Activated CD8-positive, alpha-beta memory T cell treated with anti-CD3 and anti-CD28 coated beads, Interleukin-2, amount 50 U/mL, for 24 hours (primary cell): Measurements from ENCODE around the gene EPHB1.

Experiments
- DNase-seq: peaks from one replicate; pipeline ENCODE4 v3.0.0-alpha.2; 2020; ENCODE audit errors: extremely low read depth

The EPHB1 gene

DNA sequence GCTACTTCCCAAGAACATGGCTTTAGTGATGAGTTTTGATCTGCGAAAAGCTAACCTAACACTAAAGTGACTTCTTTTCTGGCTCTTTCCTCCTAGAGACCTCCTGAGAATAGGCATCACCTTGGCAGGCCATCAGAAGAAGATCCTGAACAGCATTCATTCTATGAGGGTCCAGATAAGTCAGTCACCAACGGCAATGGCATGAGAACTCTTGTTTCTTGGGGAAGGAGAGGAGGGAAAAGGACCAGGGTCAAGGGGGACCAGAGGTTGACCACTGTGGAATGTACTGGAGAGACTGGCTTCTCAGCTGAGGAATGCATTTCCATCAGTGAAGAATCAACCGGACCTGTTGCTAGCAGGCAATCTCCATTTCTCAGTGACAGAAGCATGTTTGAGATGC, 463.9 kb downstream of the EPHB1 start:
- no peak for DNase-seq

DNA sequence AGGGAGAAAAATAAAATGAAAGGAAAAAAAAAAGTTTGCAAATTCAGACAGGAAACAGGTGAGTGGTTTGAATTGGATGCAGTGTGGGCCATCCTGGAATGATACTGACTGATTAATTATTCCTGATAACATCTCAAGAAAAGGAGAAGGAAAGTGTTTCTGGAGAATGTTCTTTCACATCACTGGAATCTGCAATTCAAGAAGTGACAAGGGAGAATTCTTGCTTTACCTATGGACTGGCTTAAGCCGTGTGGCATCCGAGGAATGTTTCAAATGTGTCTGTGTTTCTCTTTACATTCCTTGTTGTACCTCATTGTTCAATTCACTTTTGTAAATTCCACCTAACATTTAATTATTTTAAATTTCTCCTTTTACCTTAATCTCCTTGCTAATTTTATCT, 465.0 kb downstream of the EPHB1 start:
- DNase-seq: no peak

DNA sequence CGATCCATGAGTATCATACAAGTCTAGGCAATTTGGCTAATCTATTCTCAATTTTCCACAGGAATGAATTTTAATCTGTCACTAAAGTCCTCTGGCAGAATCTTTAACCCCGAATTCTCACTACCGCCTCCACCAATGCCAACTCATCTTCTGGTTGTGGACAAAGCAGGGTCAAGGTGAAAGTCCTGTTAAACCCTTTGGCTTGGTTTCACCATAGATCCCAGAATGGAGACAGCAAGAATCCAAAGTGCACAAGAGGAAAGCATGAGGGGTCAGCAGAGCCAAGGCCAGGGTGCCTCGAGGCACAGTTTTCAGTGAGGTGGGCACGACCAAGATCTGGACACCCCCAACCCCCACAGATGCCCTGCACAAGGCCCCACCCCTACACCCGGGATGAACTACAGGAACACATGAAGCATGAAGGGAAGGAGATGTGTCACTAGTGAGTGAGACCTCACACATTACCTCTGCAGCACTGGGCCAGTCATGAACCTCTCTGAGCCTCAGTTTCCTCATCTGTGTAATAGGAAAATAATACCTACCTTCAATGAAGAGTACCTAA, 466.2 kb downstream of the EPHB1 start:
- no peak for DNase-seq

DNA sequence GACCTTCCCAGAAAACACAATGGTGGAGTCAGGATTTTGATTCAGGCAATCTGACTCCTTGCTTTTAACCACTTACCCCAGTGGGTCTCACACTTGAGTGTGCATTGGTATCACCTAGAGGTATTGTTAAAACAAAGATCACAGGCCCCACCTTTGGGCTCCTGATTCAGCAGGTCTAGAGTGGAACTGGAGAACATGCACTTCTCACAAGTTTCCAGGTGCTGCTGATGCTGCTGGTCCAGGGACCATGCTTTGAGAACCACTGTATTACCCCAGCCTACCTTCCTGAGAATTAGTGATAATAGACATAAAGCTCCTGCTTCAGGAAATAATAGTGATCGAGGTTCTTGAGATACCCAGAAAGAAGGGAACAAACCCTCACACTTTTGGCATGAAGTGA, 466.9 kb downstream of the EPHB1 start:
- DNase-seq: no peak

DNA sequence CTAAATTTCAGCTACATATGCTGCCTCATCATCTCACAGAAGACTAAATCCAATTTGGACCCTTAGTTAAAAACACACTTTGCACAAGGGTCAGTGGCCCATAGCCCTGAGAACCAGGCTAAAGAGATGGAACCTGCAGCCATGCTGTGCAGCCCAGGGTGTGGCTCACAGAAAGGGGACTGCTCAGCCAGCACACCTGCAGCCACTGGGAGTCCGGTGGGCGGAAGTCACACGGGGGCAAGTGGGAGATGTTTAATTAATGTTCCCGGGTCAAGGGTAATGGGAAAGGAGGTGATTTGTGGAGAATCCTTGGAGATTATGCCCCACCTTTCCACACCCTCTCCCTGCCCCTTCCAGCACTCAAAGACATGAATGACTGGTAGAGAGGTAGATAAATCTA, 467.4 kb downstream of the EPHB1 start:
- DNase-seq: no peak

DNA sequence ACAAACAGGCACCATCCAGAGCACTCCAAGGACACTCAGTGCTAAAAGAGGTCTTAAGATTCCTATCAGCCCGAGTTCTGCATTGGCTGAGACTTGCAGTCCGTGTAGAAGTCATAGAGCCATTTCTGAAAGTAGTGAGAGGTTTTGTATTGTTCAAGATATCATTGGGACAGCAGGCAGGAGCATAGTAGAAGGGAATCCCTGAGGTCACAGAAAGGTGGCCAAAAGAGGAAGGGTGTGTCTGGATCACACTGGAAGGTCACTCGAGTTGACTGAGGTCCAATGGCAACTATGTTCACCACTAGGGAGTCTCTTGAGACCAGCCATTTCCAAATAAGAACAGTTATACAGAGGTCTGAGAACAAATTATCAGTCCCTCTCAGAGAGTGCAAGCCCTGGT, 468.3 kb downstream of the EPHB1 start:
- no peak for DNase-seq

DNA sequence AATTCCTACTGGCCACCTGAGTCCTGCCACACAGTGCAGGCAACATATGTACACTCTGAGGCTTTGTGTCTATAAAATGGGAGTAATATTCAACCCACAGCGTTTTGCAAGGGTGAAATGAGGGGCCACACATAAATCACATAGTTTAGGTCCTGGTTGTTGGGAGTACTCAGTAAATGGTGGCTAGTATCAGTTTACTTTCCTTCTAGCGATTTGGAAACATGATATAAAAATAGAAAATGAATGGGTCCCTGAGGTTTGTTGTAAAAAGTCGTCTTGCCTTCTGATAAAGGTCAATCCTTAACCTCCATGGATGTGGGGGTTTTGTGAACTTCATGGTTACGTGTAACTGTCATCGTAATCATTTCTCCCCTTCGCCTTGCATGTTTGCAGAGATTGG, 472.4 kb downstream of the EPHB1 start:
- DNase-seq: no peak

DNA sequence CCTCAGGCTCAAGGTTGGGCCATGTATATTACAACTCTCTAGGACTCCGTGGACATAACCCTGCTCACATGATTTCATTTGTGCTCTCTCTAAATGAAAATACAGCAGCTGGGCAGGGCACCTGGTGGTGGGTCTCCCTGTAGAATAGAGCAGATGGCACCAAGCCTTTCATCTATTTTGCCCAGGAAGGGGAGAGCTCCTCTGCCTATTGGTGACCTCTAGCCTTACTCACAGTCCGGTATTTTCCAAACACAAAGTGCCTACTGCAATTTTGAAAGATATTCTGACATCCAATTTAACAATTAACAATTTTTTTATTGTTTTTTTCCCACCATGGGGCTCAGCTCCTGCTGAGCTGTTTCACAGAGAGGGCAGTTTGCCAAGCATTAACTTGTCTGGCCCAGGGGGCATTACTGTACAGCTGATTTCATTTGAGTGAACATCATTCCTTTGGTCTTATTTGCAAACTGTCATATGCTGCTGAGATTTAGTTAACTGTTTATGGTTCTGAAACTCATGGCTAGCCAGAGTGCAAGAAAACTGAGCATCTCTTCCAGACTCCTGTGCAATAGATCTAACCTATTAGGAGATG, 474.0 kb downstream of the EPHB1 start:
- no peak for DNase-seq

DNA sequence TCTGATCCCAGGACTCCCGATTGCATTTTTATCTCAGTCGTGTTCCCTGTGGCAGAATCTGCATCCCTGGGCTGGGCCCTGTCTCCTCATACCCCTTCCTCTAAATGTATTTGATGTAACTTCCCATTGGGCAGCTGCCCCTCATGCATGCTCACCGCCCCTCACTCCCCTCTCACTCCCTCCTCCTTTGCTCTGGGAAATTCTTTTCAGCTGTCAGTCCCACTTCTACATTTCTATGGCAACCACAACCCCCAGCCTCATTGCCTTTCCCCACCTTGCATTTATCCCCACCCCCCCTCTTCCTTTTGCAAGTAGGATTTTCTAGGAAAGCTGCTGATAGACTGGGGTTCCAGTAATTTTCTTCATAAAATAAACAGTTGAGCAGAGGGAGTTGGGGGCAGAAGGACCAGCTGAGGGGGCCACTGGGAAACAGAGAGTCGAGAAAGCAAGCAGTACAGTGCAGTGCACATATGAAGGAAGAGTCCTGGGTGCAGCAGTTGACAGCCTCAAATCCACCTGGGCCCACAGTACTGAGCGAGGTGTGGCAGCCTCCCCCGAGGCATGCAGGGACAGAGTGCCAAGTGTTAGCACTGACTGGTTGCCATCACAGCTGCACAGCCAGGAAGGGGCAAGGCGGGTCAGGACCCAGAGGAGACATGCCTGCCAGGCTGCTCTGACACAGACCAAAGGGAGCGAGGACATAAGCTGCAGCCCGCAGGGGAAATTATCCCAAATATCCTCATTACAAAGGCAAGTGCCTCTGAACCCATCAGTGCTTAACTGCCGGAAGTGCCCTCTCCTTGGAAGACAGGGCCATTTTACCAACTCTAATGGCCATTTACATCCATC, 476.3 kb downstream of the EPHB1 start:
- DNase-seq: no peak

DNA sequence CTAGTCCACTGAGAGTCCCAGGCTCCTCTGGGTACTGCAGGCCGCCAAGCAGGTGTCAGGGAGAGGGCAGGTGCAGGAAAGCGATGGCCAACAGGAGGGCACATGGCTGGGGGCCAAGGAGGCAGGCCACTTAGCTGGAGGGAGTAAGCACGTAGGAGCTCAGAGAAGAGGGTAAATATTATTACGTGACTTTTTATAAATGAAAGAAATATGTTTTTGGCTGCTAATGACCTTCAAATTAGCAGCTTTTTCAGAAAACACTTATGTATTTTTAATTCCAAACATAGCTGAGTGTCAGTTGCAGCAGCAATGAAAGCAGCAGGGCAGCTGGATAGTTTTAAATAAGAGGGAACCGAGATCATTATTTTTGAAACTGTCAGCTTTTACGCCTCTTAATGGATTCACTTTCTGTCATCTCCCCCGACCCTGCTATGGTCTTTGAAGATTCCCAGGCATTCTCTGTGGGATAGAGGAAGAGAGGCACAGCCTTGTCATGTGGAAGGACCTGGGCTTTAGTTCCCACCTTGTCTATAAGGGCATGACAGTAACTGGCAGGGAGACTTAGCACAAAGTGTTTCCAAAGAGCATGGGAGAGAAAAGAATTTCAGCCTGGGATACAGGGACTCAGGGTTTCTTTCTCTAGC, 477.1 kb downstream of the EPHB1 start:
- DNase-seq: no peak

DNA sequence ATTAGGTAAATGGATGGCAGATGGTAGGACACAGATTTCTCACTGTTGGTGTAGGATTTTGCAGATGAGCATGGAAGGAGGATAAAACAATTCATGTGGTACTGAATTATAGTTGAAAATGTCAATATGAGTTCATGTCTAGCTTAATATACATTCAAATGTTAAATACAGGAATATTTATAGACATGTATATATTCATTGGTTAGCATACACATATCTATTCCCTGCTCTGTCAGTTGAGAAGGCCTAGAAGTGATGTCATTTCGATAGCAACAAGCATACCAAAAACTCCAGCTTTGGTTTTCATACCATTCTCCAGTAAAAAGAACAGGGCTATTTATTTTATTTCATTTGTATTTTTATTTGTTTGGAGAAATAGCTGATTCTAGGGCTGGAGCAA, 497.1 kb downstream of the EPHB1 start:
- DNase-seq: no peak

DNA sequence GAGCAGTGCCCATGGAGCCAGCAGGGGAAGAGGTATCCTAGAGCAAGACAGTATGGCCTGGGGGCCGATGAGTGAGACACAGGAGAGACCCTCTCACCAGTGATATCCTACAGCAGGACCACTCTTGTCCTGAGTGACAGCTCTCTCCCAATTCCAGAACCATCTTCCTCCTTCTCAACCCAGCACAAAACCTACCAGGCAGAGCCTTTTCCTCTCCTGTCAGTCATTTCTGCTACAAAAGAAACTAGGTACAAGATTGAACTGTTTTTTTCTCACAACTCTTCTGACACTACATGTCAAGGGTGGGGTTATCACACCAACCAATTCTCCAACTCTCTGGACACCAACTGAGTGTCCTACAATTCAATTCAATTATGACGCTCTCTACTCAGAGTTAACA, 506.6 kb downstream of the EPHB1 start:
- no peak for DNase-seq

DNA sequence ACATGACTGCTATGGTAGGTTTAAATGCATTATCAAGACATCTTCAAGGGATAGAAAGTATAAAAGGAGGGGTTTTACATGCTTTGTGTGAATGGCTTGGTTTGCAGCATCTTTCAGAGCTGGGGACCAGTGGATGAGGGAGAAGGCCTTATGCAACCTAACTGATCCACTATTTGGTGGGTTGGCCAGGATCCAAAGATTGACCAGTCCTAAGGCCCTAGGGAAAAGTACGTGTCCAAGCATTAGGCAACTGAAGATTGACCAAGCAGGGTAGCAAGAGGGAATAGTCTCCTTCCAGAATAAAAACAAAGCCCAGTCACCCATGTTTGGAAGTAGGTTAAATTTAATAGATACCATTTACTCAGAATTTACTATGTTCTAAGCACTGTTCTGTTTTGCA, 509.3 kb downstream of the EPHB1 start:
- no peak for DNase-seq
